Measurements from ENCODE around the gene DDX51.

Gene DDX51

DNA sequence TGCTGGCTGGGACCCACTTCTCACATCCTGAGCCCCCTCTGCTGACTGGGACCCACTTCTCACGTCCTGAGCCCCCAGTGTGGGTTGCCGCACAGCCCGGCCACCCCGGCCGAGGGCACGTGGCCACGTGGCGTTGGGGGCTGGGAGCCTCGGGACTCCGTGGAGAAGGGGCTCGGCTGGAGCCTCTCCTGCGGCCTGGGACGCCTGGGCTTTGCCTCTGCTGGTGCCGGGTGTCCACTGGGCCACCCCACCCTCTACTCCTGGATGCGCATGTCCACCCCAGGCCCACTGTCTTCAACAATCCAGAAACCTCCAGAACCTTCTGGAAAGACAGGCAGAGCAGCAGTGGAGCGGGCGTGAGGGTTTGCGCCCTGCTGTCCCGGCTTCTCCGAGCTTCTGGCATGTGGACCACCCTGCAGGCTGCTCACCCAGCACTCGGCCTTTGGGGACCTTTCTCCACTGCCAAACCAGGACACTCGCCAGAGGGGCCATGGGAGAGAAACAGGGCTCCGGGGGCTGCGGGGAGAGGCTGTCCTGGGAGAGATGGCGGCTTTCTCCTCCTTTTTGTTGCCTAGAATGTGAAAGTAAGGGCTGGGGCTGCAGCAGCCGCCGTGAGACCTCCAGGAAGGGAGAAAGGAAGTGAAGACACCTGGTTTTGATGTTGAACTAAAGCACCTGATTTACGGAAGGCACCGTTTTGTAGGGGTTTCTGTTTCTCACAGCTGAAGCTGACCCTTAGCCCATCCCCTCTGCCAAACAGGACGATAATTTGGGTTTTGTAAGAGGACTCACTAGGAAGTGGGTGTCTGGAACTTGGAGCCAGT, 30.1 kb upstream of the DDX51 start:
- no peaks in the 10 kb centered on the region for H3K36me3 ChIP-seq (ENCODE audit: insufficient read depth, low read length)
- no peak overlapping the region for H2AFZ ChIP-seq (ENCODE audit: low read depth, low read length)
- no peak overlapping the region for H3K4me3 ChIP-seq (ENCODE audit: low read length)
- peaks cover 59% of the 10 kb centered on the region for H3K27me3 ChIP-seq (ENCODE audit: insufficient read depth, low read length)
- no peaks in the 10 kb centered on the region for H3K9me3 ChIP-seq (ENCODE audit: low read length)
- H3K4me1 ChIP-seq (ENCODE audit: insufficient read depth, low read length), result no peaks in the 10 kb centered on the region

DNA sequence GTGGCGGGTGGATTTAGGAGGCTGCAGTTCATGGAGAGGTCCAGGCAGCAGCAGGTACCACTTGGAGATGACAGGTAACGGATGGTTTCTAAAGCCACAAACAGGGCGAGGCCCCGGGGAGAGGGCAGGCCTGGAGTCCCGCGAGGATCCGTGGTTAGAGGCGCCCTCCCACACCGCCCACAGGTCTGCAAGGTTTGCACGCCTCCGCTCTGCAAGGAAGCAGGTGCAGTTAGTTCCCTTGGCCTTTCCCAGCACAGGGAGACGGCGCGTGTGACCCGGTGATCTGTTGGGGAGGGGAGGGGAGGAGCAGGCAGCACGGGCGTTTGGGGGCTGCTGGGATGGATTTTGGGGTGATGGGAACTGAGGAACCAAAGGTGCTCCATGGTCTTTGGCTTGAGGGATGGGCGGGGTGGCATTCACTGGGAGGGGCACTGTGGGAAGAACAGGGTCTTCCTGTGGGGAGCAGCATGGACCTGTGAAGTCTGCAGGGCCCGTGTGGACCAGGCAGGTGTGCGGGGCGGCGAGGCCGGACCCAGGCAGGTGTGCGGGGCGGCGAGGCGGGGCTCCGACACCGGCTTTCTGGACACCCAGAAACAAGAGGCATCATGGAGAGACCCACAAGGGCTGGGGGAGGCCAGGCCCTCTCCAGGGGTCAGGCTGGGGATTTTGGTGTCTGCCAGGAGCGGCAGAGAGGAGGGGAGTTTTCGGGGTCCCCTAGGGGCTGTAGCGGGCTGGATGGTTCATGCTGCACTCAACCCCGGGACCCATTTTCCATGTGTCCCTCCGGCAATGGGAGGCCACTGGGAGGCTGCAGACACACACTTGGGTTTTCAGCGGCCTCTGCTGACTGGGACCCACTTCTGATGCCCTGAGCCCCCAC, 29.3 kb upstream of the DDX51 start:
- H3K4me3 ChIP-seq (ENCODE audit: low read length), result no peak overlapping the region
- H3K9me3 ChIP-seq (ENCODE audit: low read length), result no peaks in the 10 kb centered on the region
- no peaks in the 10 kb centered on the region for H3K4me1 ChIP-seq (ENCODE audit: insufficient read depth, low read length)
- peaks cover 51% of the 10 kb centered on the region for H3K27me3 ChIP-seq (ENCODE audit: insufficient read depth, low read length)
- no peak overlapping the region for H2AFZ ChIP-seq (ENCODE audit: low read depth, low read length)
- no peaks in the 10 kb centered on the region for H3K36me3 ChIP-seq (ENCODE audit: insufficient read depth, low read length)

DNA sequence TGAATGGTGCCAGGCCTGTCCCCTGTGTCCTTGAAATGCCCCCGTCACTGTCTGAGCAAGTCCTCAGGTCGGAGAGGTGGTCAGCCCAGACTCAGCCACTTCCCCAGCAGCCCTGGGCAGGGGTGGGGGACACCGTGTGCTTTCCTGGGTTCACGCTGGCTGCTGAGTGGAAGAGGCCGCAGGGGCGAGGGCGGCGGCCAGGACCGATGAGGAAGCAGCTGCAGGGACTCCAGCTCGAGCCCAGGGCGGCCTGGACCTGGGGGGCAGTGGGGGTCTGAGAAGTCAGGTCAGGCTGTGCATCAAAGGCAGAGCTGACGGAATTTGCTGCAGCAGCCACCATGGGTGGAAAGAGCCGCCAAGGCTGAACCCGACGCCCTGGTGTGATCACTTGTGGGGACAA, 28.5 kb upstream of the DDX51 start:
- Histone ChIP-seq H3K36me3 (ENCODE audit: insufficient read depth, low read length) (no peaks in the 10 kb centered on the region), H3K27me3 (ENCODE audit: insufficient read depth, low read length) (peaks cover 50% of the 10 kb centered on the region), H2AFZ (ENCODE audit: low read depth, low read length) (no peak overlapping the region), H3K4me3 (ENCODE audit: low read length) (no peak overlapping the region), H3K4me1 (ENCODE audit: insufficient read depth, low read length) (no peaks in the 10 kb centered on the region), H3K9me3 (ENCODE audit: low read length) (no peaks in the 10 kb centered on the region)

- Histone ChIP-seq H3K36me3 (ENCODE audit: insufficient read depth, low read length) (no peaks in the 10 kb centered on the region), H3K4me1 (ENCODE audit: insufficient read depth, low read length) (no peaks in the 10 kb centered on the region), H3K27me3 (ENCODE audit: insufficient read depth, low read length) (peaks cover 49% of the 10 kb centered on the region), H2AFZ (ENCODE audit: low read depth, low read length) (no peak overlapping the region), H3K9me3 (ENCODE audit: low read length) (no peaks in the 10 kb centered on the region), H3K4me3 (ENCODE audit: low read length) (no peak overlapping the region)
These were observed 27.9 kb upstream of the DDX51 start for GRCh38 chr12:132171968-132172521.

GRCh38 chr12:132171293-132171967, 27.3 kb upstream of the DDX51 start:
- Histone ChIP-seq H3K4me1 (ENCODE audit: insufficient read depth, low read length) (no peaks in the 10 kb centered on the region), H3K9me3 (ENCODE audit: low read length) (no peaks in the 10 kb centered on the region), H3K36me3 (ENCODE audit: insufficient read depth, low read length) (no peaks in the 10 kb centered on the region), H2AFZ (ENCODE audit: low read depth, low read length) (no peak overlapping the region), H3K4me3 (ENCODE audit: low read length) (no peak overlapping the region), H3K27me3 (ENCODE audit: insufficient read depth, low read length) (peaks cover 48% of the 10 kb centered on the region)

- H2AFZ ChIP-seq (ENCODE audit: low read depth, low read length), result no peak overlapping the region
- H3K36me3 ChIP-seq (ENCODE audit: insufficient read depth, low read length), result no peaks in the 10 kb centered on the region
- H3K4me1 ChIP-seq (ENCODE audit: insufficient read depth, low read length), result no peaks in the 10 kb centered on the region
- H3K27me3 ChIP-seq (ENCODE audit: insufficient read depth, low read length), result peaks cover 48% of the 10 kb centered on the region
- H3K4me3 ChIP-seq (ENCODE audit: low read length), result no peak overlapping the region
- peaks cover 2% of the 10 kb centered on the region for H3K9me3 ChIP-seq (ENCODE audit: low read length)
These were observed 26.6 kb upstream of the DDX51 start for GRCh38 chr12:132170637-132171292.

DNA sequence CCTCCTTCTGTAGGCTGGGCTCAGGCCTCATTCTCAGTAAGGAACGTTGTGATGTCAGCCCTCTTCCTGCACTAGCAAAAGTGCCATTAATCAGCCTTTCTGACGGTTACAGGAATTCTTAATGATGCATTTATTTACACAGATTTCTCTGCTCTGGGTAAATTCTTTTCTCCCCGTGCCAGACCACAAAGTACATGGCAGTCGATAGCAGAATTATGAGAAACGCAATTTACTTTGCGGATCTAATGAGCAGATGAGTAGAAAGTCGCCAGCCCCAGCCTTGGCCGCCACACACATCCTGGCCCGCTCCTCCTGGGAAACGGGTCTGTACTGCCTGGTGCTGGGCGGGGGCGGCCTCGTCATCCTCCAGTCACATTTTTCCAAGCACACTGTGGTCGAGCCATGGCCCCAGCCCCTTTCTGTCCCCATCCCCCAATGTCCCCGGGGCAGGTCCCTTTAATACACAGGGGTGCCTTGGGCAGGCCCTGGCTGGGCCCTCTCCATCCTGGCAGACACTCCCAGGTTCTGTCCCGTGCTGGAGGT, 26.0 kb upstream of the DDX51 start:
- H2AFZ ChIP-seq (ENCODE audit: low read depth, low read length), result no peak overlapping the region
- peaks cover 45% of the 10 kb centered on the region for H3K27me3 ChIP-seq (ENCODE audit: insufficient read depth, low read length)
- peaks cover 2% of the 10 kb centered on the region for H3K9me3 ChIP-seq (ENCODE audit: low read length)
- no peak overlapping the region for H3K4me3 ChIP-seq (ENCODE audit: low read length)
- no peaks in the 10 kb centered on the region for H3K4me1 ChIP-seq (ENCODE audit: insufficient read depth, low read length)
- no peaks in the 10 kb centered on the region for H3K36me3 ChIP-seq (ENCODE audit: insufficient read depth, low read length)

DNA sequence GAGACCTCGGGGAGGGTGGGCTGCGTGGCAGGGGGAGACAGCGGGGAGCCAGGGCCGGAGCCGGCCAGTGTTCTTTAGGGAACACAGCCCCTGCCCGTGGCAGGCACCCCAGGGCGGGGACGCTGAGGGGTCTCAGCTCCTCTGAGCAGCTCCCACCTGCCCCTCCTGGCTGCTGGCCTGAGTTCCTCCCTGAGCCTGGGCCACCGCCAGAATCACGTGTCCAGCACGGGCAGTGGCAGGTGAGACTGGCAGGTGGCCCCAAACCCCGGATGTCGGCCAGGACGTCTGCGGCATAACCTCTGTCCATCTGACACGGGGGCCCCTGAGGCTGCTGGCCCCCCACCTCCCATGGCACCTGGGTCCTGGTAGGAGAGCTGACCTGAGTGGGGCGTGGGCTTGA, 25.3 kb upstream of the DDX51 start:
- Histone ChIP-seq H3K4me1 (ENCODE audit: insufficient read depth, low read length) (no peaks in the 10 kb centered on the region), H3K9me3 (ENCODE audit: low read length) (peaks cover 2% of the 10 kb centered on the region), H3K4me3 (ENCODE audit: low read length) (no peak overlapping the region), H3K27me3 (ENCODE audit: insufficient read depth, low read length) (peaks cover 38% of the 10 kb centered on the region), H2AFZ (ENCODE audit: low read depth, low read length) (no peak overlapping the region), H3K36me3 (ENCODE audit: insufficient read depth, low read length) (no peaks in the 10 kb centered on the region)

- no peak overlapping the region for H2AFZ ChIP-seq (ENCODE audit: low read depth, low read length)
- H3K27me3 ChIP-seq (ENCODE audit: insufficient read depth, low read length), result peaks cover 32% of the 10 kb centered on the region
- peaks cover 2% of the 10 kb centered on the region for H3K9me3 ChIP-seq (ENCODE audit: low read length)
- no peaks in the 10 kb centered on the region for H3K4me1 ChIP-seq (ENCODE audit: insufficient read depth, low read length)
- H3K36me3 ChIP-seq (ENCODE audit: insufficient read depth, low read length), result no peaks in the 10 kb centered on the region
- no peak overlapping the region for H3K4me3 ChIP-seq (ENCODE audit: low read length)
These were observed 24.4 kb upstream of the DDX51 start for GRCh38 chr12:132168311-132169031.

DNA sequence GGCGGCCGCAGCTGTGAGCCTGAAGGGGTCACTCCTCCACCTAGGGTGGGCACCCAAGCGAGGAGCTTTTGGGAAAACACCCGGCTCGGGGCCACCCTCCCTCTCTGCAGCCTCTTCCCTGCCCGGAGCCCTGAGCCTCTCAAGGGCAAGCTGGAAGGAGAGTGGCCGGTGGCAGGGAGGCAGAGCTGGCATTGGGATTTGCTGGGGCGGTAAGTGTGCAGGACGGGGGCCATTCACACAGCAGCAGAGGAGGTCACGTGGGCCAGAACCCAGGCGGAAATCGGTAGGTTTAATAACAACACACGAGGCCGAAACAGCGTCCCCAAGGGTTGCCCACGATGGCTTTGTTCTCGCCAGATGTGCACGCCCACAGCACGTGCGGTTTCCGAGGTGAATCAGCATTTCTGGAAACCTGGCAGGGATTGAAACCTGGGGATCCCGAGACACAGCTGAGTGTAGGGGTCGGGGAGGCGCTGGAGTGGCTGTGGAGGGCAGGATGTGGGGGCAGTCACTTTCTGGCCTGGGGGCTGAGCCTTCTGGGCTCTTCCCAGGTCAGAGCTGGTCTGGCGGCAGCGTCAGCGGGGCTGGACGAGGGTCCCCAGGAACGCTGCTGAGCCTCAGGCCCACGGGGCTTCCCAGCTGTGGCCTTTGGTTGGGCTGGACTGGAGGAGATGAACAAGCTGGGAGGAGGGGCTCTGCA, 23.6 kb upstream of the DDX51 start:
- no peaks in the 10 kb centered on the region for H3K4me1 ChIP-seq (ENCODE audit: insufficient read depth, low read length)
- no peak overlapping the region for H3K4me3 ChIP-seq (ENCODE audit: low read length)
- H3K9me3 ChIP-seq (ENCODE audit: low read length), result peaks cover 2% of the 10 kb centered on the region
- H3K36me3 ChIP-seq (ENCODE audit: insufficient read depth, low read length), result no peaks in the 10 kb centered on the region
- H2AFZ ChIP-seq (ENCODE audit: low read depth, low read length), result no peak overlapping the region
- peaks cover 26% of the 10 kb centered on the region for H3K27me3 ChIP-seq (ENCODE audit: insufficient read depth, low read length)

DNA sequence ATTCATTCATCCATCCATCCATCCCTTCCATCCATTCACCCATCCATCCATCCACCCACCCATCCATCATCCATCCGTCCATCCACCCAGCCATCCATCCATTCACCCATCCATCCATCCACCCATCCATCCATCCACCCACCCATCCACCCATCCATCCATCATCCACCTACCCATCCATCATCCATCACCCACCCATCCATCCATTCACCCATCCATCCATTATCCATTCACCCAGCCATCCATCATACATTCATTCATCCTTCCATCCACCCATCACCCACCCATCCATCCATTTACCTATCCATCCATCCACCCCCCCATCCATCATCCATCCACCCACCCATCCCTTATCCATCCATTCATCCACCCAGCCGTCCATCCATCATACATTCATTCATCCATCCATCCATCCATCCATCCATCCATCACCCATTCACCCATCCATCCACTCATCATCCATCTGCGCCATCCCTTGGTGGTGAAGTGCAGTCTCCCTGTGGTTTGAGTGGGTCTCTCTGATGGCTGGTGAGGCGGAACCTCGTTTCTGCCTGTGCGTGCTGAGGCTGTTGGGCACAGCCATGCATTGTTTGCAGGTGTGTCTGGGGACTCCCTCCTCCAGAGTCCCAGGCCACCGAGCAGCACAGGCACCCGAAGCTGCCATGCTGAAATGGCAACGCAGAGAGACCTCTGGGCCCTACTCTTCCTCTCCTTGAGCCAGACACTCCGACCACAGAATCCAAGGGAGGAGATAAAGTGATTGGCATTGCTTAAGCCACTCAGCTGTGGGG, 22.9 kb upstream of the DDX51 start:
- Histone ChIP-seq H3K27me3 (ENCODE audit: insufficient read depth, low read length) (peaks cover 20% of the 10 kb centered on the region), H3K4me1 (ENCODE audit: insufficient read depth, low read length) (no peaks in the 10 kb centered on the region), H2AFZ (ENCODE audit: low read depth, low read length) (no peak overlapping the region), H3K36me3 (ENCODE audit: insufficient read depth, low read length) (no peaks in the 10 kb centered on the region), H3K9me3 (ENCODE audit: low read length) (peaks cover 2% of the 10 kb centered on the region), H3K4me3 (ENCODE audit: low read length) (no peak overlapping the region)

Data from neuron (in vitro differentiated cells).